Caco-2 (cell line): Measurements from ENCODE around the gene MUCL1. TPM values are rescaled to one million over a fixed set of nuclear protein-coding genes. Genes with fewer than 3 reads are reported as not detected.
A peak's percentile ranks its signal among the peaks of the same experiment; 100 is the strongest.

Experiments
- BruUV-seq: library from RNA; stranded (reverse); fragments of 400-500 nt; replicated peaks from 2 replicates; lab custom pipeline; 2021; lab: Mats Ljungman, UMichigan
- CTCF ChIA-PET: fragments of 300-600 bp; sonication (Branson Sonifier 250); formaldehyde crosslinking; loops from one replicate; lab custom pipeline; 2022; ENCODE audit warnings: antibody characterized with exemption; lab: Charles Lee
- POLR2A ChIA-PET: fragments of 300-600 bp; sonication (Branson Sonifier 250); formaldehyde crosslinking; loops from one replicate; lab custom pipeline; 2022; ENCODE audit warnings: antibody characterized with exemption; lab: Charles Lee
- DNase-seq, 2 experiments: peaks; one replicate each; pipeline versions ENCODE4 v3.0.0 to v3.0.0-alpha.2; 2020 to 2022
- H3K27me3 ChIP-seq: replicated peaks from 2 replicates; pipeline ENCODE4 v1.6.0; 2011; ENCODE audit warnings: low read length; ENCODE audit not compliant: control insufficient read depth, insufficient read depth
- H3K36me3 ChIP-seq: 2 replicates; pipeline ENCODE4 v1.5.1; 2011; ENCODE audit warnings: low read length; ENCODE audit not compliant: control insufficient read depth, insufficient read depth
- H3K4me1 ChIP-seq: fragments of 250-450 bp; sonication (Bioruptor Pico); 2 replicates; pipeline ENCODE4 v1.5.1; 2020; ENCODE audit warnings: mild to moderate bottlenecking
- H3K4me3 ChIP-seq: 2 replicates; pipeline ENCODE4 v1.5.1; 2011; ENCODE audit warnings: low read depth, mild to moderate bottlenecking, control low read depth, low read length
- H3K9me3 ChIP-seq: fragments of 250-450 bp; sonication (Bioruptor Pico); 2 replicates; pipeline ENCODE4 v1.5.1; 2020; ENCODE audit warnings: mild to moderate bottlenecking, moderate library complexity
- H3K27ac Mint-ChIP-seq: one replicate; pipeline ENCODE4 v1.8.0; 2022; ENCODE audit warnings: mixed read lengths; ENCODE audit not compliant: unreplicated experiment
- H3K27me3 Mint-ChIP-seq: one replicate; pipeline ENCODE4 v1.8.0; 2022; ENCODE audit warnings: mixed read lengths; ENCODE audit not compliant: insufficient read depth, unreplicated experiment
- H3K36me3 Mint-ChIP-seq: one replicate; pipeline ENCODE4 v1.8.0; 2022; ENCODE audit warnings: mild to moderate bottlenecking, mixed read lengths; ENCODE audit not compliant: insufficient read depth, unreplicated experiment
- H3K4me1 Mint-ChIP-seq: one replicate; pipeline ENCODE4 v1.8.0; 2022; ENCODE audit warnings: low read depth, mixed read lengths; ENCODE audit not compliant: unreplicated experiment
- H3K4me3 Mint-ChIP-seq: one replicate; pipeline ENCODE4 v1.8.0; 2022; ENCODE audit warnings: mild to moderate bottlenecking, moderate library complexity, mixed read lengths; ENCODE audit not compliant: unreplicated experiment
- H3K9me3 Mint-ChIP-seq: one replicate; pipeline ENCODE4 v1.8.0; 2022; ENCODE audit warnings: mixed read lengths; ENCODE audit not compliant: unreplicated experiment
- CTCF ChIP-seq, 2 experiments: fragments of 200-600 bp in 1 of 2; IDR thresholded peaks; 1 replicate in 1 of 2; 2 replicates in 1 of 2; pipeline versions ENCODE4 v1.5.1 to v1.8.0; 2011 to 2022; ENCODE audit warnings: antibody characterized with exemption in 1 of 2, control low read depth in 1 of 2, inconsistent platforms in 1 of 2, low read depth in 1 of 2, low read length in 1 of 2, mild to moderate bottlenecking in 1 of 2, moderate library complexity in 1 of 2; ENCODE audit not compliant: insufficient read depth in 1 of 2, severe bottlenecking in 1 of 2, unreplicated experiment in 1 of 2
- intact Hi-C: fragments of 100-400 bp; cut with micrococcal nuclease; formaldehyde crosslinking; loops from one replicate; pipeline ENCODE4 v1.10.0; 2022; ENCODE audit not compliant: unreplicated experiment
- total RNA-seq: library from RNA; stranded (reverse); gene quantifications from 2 replicates; pipeline ENCODE4 v1.2.3, GENCODE V29; 2022

MUCL1 gene
- total RNA-seq, 1 experiment from 2014 or later, result not detected

DNA sequence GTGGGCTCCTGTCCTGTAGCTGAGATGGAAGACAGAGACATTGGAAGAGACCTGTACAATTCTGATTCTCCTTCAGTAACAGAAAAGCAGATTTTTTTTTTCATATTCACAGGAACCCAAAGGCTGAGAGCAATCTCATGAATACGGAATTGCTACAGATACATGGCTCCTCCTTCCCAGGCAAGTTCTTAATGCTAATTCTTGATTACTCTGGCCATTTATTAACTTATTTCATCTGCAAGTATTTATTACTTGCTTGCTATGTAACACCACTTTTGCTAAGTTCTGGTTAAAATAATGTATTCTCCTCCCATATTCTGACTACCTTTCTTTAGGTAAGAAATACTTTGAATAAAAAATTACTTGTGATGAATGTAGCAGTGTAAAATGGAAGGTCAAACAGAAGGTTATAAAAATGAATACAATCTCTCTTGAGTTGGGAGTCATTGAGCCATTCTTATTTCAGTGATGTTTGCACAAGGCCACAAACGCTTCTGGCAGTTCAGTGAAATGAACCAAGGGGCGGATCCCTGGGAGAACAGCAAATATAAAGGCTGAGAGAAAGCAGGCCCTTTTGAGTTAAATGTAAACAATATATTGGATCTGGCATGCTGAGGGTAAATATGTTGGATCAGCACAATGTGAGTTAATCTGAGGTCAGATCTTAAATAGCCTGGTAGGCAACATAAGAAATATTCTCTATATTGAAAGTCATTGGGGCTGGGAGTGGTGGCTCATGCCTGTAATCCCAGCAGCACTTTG, 37.6 kb downstream of the MUCL1 start:
- peaks cover 6% of the 10 kb centered on the region; the same call in 1 of the 2 replicates for H3K4me1 ChIP-seq
- H3K9me3 ChIP-seq, result no peaks in the 10 kb centered on the region
- TF ChIP-seq CTCF (IDR thresholded peaks at IDR 0.05; ENCODE audit: insufficient read depth in 1 of 2, low read depth in 1 of 2, low read length in 1 of 2, severe bottlenecking in 1 of 2, unreplicated experiment in 1 of 2), result no peak
- CTCF ChIA-PET, result no interaction called here
- no peaks in the 10 kb centered on the region for H3K4me1 Mint-ChIP-seq
- H3K36me3 Mint-ChIP-seq, result no peaks in the 10 kb centered on the region
- H3K4me3 ChIP-seq, result no peak overlapping the region
- peak; percentile 58 to 66 for DNase-seq
- intact Hi-C loops, result no loop called here
- no peaks in the 10 kb centered on the region for H3K27me3 ChIP-seq
- H3K27ac Mint-ChIP-seq, result no peak overlapping the region
- POLR2A ChIA-PET, result no interaction called here
- BruUV-seq, result no TSS peak
- no peaks in the 10 kb centered on the region for H3K9me3 Mint-ChIP-seq
- H3K36me3 ChIP-seq, result no peaks in the 10 kb centered on the region
- no peaks in the 10 kb centered on the region for H3K27me3 Mint-ChIP-seq
- H3K4me3 Mint-ChIP-seq, result no peak overlapping the region

Other genes with a start within 250 kb of the MUCL1 start
- not detected in 2 replicates for gene LACRT, start 219.6 kb upstream of the MUCL1 start, total RNA-seq
- gene DCD, start 206.2 kb upstream of the MUCL1 start, total RNA-seq, result not detected in 2 replicates
- not detected in 2 replicates for gene TESPA1, start 130.2 kb downstream of the MUCL1 start, total RNA-seq
- not detected in 2 replicates for gene NEUROD4, start 165.5 kb downstream of the MUCL1 start, total RNA-seq